ENCODE results near the gene GPR15.

GPR15 gene

GRCh38 chr3:98532275-98532637 lies 478 bp downstream of the GPR15 start:
- no peak for DNase-seq

- no peak for DNase-seq
Measured at GRCh38 chr3:98532709-98533571, 1.2 kb downstream of the GPR15 start.

- DNase-seq, result no peak
Measured at GRCh38 chr3:98534168-98534567, 2.4 kb downstream of the GPR15 start.

- DNase-seq, result no peak
Measured at GRCh38 chr3:98534734-98535133, 3.0 kb downstream of the GPR15 start.

- no peak for DNase-seq
Measured at GRCh38 chr3:98536456-98537017, 4.8 kb downstream of the GPR15 start.

GRCh38 chr3:98540346-98540745 lies 8.6 kb downstream of the GPR15 start:
- no peak for DNase-seq

GRCh38 chr3:98541695-98542094 lies 9.9 kb downstream of the GPR15 start:
- peak; percentile 5 for DNase-seq

GRCh38 chr3:98542623-98543022 lies 10.8 kb downstream of the GPR15 start:
- no peak for DNase-seq

- no peak for DNase-seq
Measured at GRCh38 chr3:98545940-98546339, 14.2 kb downstream of the GPR15 start.

- no peak for DNase-seq
Measured at GRCh38 chr3:98548544-98548943, 16.8 kb downstream of the GPR15 start.

GRCh38 chr3:98550833-98551232 lies 19.1 kb downstream of the GPR15 start:
- DNase-seq, result no peak

- DNase-seq, result no peak
Measured at GRCh38 chr3:98551236-98551635, 19.5 kb downstream of the GPR15 start.

- no peak for DNase-seq
Measured at GRCh38 chr3:98551754-98552153, 20.0 kb downstream of the GPR15 start.

- DNase-seq, result no peak
Measured at GRCh38 chr3:98552232-98553020, 20.6 kb downstream of the GPR15 start.

- DNase-seq, result no peak
Measured at GRCh38 chr3:98553021-98553563, 21.3 kb downstream of the GPR15 start.

- no peak for DNase-seq
Measured at GRCh38 chr3:98553753-98554152, 22.0 kb downstream of the GPR15 start.

- no peak for DNase-seq
Measured at GRCh38 chr3:98554580-98554979, 22.8 kb downstream of the GPR15 start.

- DNase-seq, result no peak
Measured at GRCh38 chr3:98555025-98555379, 23.2 kb downstream of the GPR15 start.

GRCh38 chr3:98556164-98557130 lies 24.7 kb downstream of the GPR15 start:
- DNase-seq, result no peak

- no peak for DNase-seq
Measured at GRCh38 chr3:98557324-98558010, 25.7 kb downstream of the GPR15 start.

- DNase-seq, result no peak
Measured at GRCh38 chr3:98558100-98558827, 26.5 kb downstream of the GPR15 start.
